Measurements from ENCODE around the gene MDGA2.
"Not testable (repeated sequence)": the region's sequence is repeated elsewhere in the genome, so short reads cannot be mapped to it uniquely, and the experiment has no call there.

MDGA2 gene

DNA sequence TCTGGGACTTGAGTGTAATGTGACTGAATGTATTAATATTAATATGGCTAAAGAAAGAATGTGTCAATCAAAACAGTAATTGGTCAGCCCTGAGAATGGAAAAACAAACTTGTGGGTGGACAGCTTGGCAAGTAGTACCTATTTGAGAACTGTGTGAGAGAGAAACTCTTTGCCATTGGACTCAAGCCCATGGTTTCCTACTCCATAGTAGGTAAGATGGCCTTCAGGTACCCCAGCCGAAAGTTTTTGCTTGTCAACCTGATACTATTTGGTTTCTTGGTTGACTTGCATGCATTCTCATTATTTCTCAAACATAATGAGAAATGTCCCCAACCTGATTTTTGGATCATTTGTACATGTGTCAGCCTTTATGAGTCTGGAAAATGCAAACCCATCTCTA, 391.1 kb downstream of the MDGA2 start:
- TF ChIP-seq, protein P1, sequence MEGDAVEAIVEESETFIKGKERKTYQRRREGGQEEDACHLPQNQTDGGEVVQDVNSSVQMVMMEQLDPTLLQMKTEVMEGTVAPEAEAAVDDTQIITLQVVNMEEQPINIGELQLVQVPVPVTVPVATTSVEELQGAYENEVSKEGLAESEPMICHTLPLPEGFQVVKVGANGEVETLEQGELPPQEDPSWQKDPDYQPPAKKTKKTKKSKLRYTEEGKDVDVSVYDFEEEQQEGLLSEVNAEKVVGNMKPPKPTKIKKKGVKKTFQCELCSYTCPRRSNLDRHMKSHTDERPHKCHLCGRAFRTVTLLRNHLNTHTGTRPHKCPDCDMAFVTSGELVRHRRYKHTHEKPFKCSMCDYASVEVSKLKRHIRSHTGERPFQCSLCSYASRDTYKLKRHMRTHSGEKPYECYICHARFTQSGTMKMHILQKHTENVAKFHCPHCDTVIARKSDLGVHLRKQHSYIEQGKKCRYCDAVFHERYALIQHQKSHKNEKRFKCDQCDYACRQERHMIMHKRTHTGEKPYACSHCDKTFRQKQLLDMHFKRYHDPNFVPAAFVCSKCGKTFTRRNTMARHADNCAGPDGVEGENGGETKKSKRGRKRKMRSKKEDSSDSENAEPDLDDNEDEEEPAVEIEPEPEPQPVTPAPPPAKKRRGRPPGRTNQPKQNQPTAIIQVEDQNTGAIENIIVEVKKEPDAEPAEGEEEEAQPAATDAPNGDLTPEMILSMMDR (IDR thresholded peaks at IDR 0.05; ENCODE audit: low read depth, low read length, missing control alignments), result no peak

DNA sequence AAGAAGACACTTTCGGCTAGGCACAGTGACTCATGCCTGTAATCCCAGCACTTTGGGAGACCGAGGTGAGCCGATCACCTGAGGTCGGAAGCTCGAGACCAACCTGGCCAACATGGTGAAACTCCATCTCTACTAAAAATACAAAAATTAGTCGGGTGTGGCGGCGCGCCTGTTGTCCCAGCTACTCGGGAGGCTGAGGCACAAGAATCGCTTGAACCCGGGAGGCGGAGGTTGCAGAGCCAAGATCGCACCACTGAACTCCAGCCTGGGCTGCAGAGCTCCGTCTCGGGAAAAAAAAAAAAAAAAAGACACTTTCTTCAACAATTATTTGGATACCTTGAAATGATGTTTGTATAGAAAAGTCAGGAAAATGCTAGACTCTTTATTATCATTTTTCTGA, 393.6 kb downstream of the MDGA2 start:
- not testable (repeated sequence) for H3K4me3 ChIP-seq (ENCODE audit: low read depth, low read length); DNase-seq (ENCODE audit: low read depth)

More for the DNA sequence above, 391.1 kb downstream of the MDGA2 start:
- no peak overlapping the region for H3K4me3 ChIP-seq (ENCODE audit: low read depth, low read length)
- DNase-seq (ENCODE audit: low read depth), result no peak

DNA sequence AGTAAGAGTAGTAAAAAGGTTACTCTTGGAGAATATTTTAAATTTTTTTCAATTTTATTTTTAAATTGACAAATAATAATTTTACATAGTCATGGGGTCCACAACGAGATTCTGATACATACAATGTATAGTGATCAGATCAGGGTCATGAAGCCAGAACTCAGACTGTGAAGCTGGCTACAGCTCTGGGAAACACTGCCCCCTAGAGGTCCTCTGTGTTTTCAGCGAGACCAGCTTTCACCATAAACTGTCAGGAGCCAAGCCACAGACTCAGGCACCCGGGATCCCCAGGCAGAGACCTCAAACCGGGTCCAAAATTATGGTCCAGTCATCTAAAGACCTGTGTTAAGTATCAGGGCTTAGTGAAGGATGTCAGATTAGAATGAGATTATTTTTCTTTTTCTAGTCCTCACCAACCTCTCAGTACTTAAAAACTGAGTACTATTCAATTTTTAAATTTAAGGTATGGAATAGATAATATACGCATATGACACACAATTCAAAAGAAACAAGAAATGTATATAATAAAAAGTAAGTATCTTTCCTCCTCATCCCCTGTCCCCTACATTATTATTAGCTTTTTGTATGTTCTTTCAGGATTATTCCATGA, 397.1 kb downstream of the MDGA2 start:
- H3K4me3 ChIP-seq (ENCODE audit: low read depth, low read length), result no peak overlapping the region
- peak; percentile 8 for DNase-seq (ENCODE audit: low read depth)
- TF ChIP-seq, protein P1 (IDR thresholded peaks at IDR 0.05; ENCODE audit: low read depth, low read length, missing control alignments), result peak; percentile 79

DNA sequence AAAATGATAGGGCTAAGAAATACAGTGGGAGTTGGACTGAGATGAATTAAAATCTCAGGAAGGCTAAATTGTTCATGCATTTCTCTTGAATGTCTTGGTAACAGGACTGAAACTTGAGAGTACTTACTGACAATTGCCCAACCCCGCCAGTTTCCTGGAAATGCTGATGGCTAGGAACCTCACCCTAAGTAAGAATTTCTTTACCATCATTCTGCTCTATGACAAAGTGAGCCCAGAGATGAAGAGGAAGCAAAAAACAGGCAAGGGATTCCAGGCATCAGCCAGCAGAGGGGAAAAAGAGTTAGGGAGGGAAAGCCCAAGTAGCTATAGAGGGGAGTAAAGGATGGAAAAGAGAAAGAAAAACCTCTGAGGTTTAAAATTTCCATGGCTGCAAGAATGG, 397.7 kb downstream of the MDGA2 start:
- H3K4me3 ChIP-seq (ENCODE audit: low read depth, low read length), result no peak overlapping the region
- no peak for DNase-seq (ENCODE audit: low read depth)
- TF ChIP-seq, protein P1 (IDR thresholded peaks at IDR 0.05; ENCODE audit: low read depth, low read length, missing control alignments), result no peak

DNA sequence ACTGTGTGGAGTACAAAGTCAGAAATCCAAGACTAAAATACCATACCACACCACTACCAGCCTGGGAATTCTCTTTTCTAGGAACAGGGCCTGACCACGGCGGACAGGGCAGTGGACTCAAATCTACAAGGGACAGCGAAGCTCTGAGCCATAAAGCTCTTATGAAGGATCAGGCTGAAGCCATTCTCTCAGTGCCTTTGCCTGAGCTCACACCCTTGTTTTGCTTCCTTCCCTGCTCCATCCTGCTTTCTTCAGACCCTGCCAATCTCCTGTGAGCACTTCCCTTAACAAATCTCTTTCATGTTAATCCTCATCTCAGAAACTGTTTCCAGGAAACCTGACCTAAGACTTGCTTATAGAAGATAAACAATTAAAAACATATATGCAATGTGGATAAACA, 398.5 kb downstream of the MDGA2 start:
- H3K4me3 ChIP-seq (ENCODE audit: low read depth, low read length), result no peak overlapping the region
- TF ChIP-seq, protein P1 (IDR thresholded peaks at IDR 0.05; ENCODE audit: low read depth, low read length, missing control alignments), result no peak
- DNase-seq (ENCODE audit: low read depth), result no peak

DNA sequence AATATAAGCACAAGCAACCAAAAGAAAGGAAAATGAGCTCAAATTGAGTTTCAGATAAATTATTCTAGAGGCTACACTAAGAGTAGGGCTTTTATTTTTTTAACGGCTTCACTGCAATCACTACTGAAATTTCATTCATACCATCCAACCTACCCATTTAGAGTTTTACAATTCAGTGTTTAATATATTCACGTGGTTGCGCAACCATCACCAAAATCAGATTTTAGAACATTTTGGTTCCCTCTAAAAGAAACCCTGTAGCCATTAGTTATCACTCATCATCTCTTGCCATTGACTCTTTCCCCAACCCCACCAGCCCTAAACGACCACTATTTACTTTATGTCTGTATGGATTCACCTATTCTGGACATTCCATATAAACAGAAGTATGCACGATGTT, 401.5 kb downstream of the MDGA2 start:
- no peak overlapping the region for H3K4me3 ChIP-seq (ENCODE audit: low read depth, low read length)
- no peak for DNase-seq (ENCODE audit: low read depth)
- TF ChIP-seq, protein P1 (IDR thresholded peaks at IDR 0.05; ENCODE audit: low read depth, low read length, missing control alignments), result no peak

DNA sequence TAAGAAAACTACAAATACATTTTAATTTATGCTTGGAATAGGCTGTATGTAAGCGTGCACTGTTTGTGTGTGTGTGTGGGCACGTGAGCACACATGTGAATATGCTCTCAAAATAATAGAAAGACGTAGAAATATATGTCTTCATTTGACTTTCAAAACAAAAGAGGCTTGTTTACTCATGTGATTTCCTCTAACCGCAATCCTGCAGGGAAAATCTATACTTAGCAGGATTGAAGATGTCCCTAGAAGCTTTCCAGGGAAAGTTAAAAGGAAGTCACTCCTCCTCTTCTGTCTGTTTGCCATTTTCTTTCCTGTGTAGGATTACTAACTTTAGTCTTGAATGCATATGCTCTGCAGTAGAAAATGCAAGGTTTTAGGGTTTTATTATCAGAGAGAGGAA, 404.7 kb downstream of the MDGA2 start:
- TF ChIP-seq, protein P1 (IDR thresholded peaks at IDR 0.05; ENCODE audit: low read depth, low read length, missing control alignments), result no peak
- no peak overlapping the region for H3K4me3 ChIP-seq (ENCODE audit: low read depth, low read length)
- no peak for DNase-seq (ENCODE audit: low read depth)

Measured in GM12864 (cell line).